ENCODE data around the gene CALM3. TPM values are rescaled to one million over a fixed set of nuclear protein-coding genes. Genes with fewer than 3 reads are reported as not detected.

The CALM3 gene
- total and polyA plus RNA-seq, 2 of the 4 experiments (the other 2 are of a cell fraction): 91.6 to 501 TPM

- H3K4me1 ChIP-seq (ENCODE audit: control insufficient read depth, insufficient read depth, low read length): no peaks in the 10 kb centered on the region
- H4K8ac ChIP-seq (ENCODE audit: low read depth in 2 of 2, low read length in 2 of 2): no peak overlapping the region
- intact Hi-C loops (cut with micrococcal nuclease) (no loop called here), in situ Hi-C loops (cut with MboI; ENCODE audit: low sequenced_read_pairs) (no loop called here), dilution Hi-C loops (cut with HindIII; ENCODE audit: low sequenced_read_pairs, unreplicated experiment) (no loop called here)
- no peaks in the 10 kb centered on the region for H3K36me3 ChIP-seq (ENCODE audit: control insufficient read depth, insufficient read depth, low read length)
- no TSS peak for BruUV-seq (replicated peaks)
- H3K18ac ChIP-seq (ENCODE audit: low read depth, low read length): no peak overlapping the region
- H4K91ac ChIP-seq (ENCODE audit: insufficient read depth, low read depth, low read length): no peak overlapping the region
- H2BK15ac ChIP-seq (ENCODE audit: low read depth, low read length): no peak overlapping the region
- no peak for DNase-seq
- H2AK9ac ChIP-seq (replicated peaks; ENCODE audit: low read depth, low read length, poor library complexity): no peak overlapping the region
- H3K27me3 ChIP-seq (ENCODE audit: control insufficient read depth, insufficient read depth, low read length): peaks cover 12% of the 10 kb centered on the region
- no peaks in the 10 kb centered on the region for H3K79me1 ChIP-seq (ENCODE audit: low read depth in 1 of 2, low read length in 2 of 2)
- H3K9me1 ChIP-seq (ENCODE audit: insufficient read depth, low read length): no peaks in the 10 kb centered on the region; the same call in 1 of the 2 replicates
- H3K56ac ChIP-seq (ENCODE audit: extremely low read depth, insufficient read depth, low read length): no peak overlapping the region
- no peak overlapping the region for H2BK120ac ChIP-seq (ENCODE audit: low read depth, low read length)
- ChIA-PET POLR2A (ENCODE audit: unreplicated experiment) (no interaction called here), CTCF (no interaction called here)
- no peak overlapping the region for H4K5ac ChIP-seq (ENCODE audit: low read depth, low read length)
- TF ChIP-seq MAFK (IDR thresholded peaks at IDR 0.05; ENCODE audit: low read depth, low read length): no peak
- no peak for TF ChIP-seq BHLHE40 (IDR thresholded peaks at IDR 0.05; ENCODE audit: low read depth, low read length)
- no peak for TF ChIP-seq MXI1 (IDR thresholded peaks at IDR 0.05; ENCODE audit: borderline replicate concordance, low read depth, low read length)
- no peak for TF ChIP-seq USF2 (IDR thresholded peaks at IDR 0.05; ENCODE audit: low read depth, low read length)
- TF ChIP-seq ELK1 (IDR thresholded peaks at IDR 0.05; ENCODE audit: borderline replicate concordance, low read depth, low read length): no peak
- TF ChIP-seq NFE2L2 (IDR thresholded peaks at IDR 0.05; ENCODE audit: low read depth, low read length): no peak
- TF ChIP-seq RFX5 (IDR thresholded peaks at IDR 0.05; ENCODE audit: low read depth, low read length): no peak
- no peak for TF ChIP-seq SMC3 (IDR thresholded peaks at IDR 0.05; ENCODE audit: low read depth, low read length)
- no peak for TF ChIP-seq MAZ (IDR thresholded peaks at IDR 0.05; ENCODE audit: borderline replicate concordance, low read depth, low read length)
- no peak for TF ChIP-seq CHD1 (IDR thresholded peaks at IDR 0.05; ENCODE audit: low read depth, low read length)
- TF ChIP-seq POLR2A (IDR thresholded peaks at IDR 0.05; ENCODE audit: low read depth, low read length): no peak
- no peak for TF ChIP-seq RAD21 (IDR thresholded peaks at IDR 0.05; ENCODE audit: low read length)
- no peak for TF ChIP-seq FOS (IDR thresholded peaks at IDR 0.05; ENCODE audit: low read depth, low read length)
- TF ChIP-seq, protein P1, sequence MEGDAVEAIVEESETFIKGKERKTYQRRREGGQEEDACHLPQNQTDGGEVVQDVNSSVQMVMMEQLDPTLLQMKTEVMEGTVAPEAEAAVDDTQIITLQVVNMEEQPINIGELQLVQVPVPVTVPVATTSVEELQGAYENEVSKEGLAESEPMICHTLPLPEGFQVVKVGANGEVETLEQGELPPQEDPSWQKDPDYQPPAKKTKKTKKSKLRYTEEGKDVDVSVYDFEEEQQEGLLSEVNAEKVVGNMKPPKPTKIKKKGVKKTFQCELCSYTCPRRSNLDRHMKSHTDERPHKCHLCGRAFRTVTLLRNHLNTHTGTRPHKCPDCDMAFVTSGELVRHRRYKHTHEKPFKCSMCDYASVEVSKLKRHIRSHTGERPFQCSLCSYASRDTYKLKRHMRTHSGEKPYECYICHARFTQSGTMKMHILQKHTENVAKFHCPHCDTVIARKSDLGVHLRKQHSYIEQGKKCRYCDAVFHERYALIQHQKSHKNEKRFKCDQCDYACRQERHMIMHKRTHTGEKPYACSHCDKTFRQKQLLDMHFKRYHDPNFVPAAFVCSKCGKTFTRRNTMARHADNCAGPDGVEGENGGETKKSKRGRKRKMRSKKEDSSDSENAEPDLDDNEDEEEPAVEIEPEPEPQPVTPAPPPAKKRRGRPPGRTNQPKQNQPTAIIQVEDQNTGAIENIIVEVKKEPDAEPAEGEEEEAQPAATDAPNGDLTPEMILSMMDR (conservative IDR thresholded peaks at IDR 0.05; ENCODE audit: low read depth, low read length): no peak
- TF ChIP-seq RCOR1 (IDR thresholded peaks at IDR 0.05; ENCODE audit: insufficient replicate concordance, low read length): no peak
- no peak for TF ChIP-seq CEBPB (IDR thresholded peaks at IDR 0.05; ENCODE audit: low read depth, low read length)
- H2AK5ac ChIP-seq (ENCODE audit: low read depth, low read length): no peak overlapping the region
- H3K4me2 ChIP-seq (ENCODE audit: low read depth, low read length): no peak overlapping the region
- no peak overlapping the region for H2AFZ ChIP-seq (replicated peaks; ENCODE audit: low read length, poor library complexity)
- H3K9me3 ChIP-seq (ENCODE audit: control insufficient read depth, insufficient read depth, low read length): no peaks in the 10 kb centered on the region; the same call in 1 of the 2 replicates
- H4K20me1 ChIP-seq (ENCODE audit: insufficient read depth, low read length): no peaks in the 10 kb centered on the region
- no peak overlapping the region for H3K14ac ChIP-seq (replicated peaks; ENCODE audit: low read depth, low read length)
- H3K4ac ChIP-seq (ENCODE audit: low read depth, low read length): no peak overlapping the region
- H3K9ac ChIP-seq (ENCODE audit: low read depth, low read length): no peak overlapping the region
- no peak for ATAC-seq (ENCODE audit: low read depth)
- no peak overlapping the region for H2BK20ac ChIP-seq (ENCODE audit: low read depth, low read length)
- WGBS, 2 experiments (ENCODE audit: extremely low coverage in 2 of 2, insufficient read length in 1 of 2): no CpG with 5 or more reads among the region's 2 CpGs
- no peak overlapping the region for H3K23ac ChIP-seq (ENCODE audit: low read depth, low read length)
- no peak overlapping the region for H2BK5ac ChIP-seq (ENCODE audit: low read depth, low read length, poor library complexity, severe bottlenecking)
- H3K27ac ChIP-seq (ENCODE audit: insufficient read depth, low read length): no peak overlapping the region
- H3K4me3 ChIP-seq (ENCODE audit: insufficient read depth, low read depth, low read length): no peak overlapping the region
Measured at GRCh38 chr19:46580247-46580646, 20.9 kb upstream of the CALM3 start.

Data from IMR-90 (cell line).